Neural progenitor cell (in vitro differentiated cells): ENCODE data around the gene CT83.

ENCODE experiments used
- EZH2 ChIP-seq: fragments of 200-600 bp; sonication (generic); IDR thresholded peaks from 2 replicates; pipeline ENCODE4 v1.6.1; 2017; ENCODE audit warnings: antibody characterized with exemption, mild to moderate bottlenecking, moderate library complexity
- TF ChIP-seq, protein P1 (sequence below): fragments of 200-600 bp; sonication (generic); IDR thresholded peaks from 2 replicates; pipeline ENCODE4 v1.5.1; 2017; ENCODE audit warnings: antibody characterized with exemption, mild to moderate bottlenecking

DNA sequence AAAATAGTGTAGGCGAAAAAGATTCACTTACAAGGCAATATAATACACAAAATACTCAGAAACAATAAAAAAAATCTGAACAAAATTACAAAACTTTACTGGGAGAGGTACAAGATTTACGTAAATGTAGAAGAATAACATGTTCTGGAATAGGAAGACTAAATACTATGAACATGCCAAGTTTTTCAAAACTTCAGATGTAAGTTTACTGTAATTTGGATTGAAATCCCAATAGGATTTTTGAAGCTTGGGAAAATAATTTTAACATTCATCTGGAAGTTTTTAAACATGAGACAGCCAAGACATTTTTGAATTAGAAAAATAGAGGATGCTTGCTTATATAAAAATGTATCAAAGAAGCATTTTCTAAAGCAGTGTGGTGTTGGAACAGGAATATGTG lies 30.5 kb upstream of the CT83 start:
- TF ChIP-seq, protein P1, sequence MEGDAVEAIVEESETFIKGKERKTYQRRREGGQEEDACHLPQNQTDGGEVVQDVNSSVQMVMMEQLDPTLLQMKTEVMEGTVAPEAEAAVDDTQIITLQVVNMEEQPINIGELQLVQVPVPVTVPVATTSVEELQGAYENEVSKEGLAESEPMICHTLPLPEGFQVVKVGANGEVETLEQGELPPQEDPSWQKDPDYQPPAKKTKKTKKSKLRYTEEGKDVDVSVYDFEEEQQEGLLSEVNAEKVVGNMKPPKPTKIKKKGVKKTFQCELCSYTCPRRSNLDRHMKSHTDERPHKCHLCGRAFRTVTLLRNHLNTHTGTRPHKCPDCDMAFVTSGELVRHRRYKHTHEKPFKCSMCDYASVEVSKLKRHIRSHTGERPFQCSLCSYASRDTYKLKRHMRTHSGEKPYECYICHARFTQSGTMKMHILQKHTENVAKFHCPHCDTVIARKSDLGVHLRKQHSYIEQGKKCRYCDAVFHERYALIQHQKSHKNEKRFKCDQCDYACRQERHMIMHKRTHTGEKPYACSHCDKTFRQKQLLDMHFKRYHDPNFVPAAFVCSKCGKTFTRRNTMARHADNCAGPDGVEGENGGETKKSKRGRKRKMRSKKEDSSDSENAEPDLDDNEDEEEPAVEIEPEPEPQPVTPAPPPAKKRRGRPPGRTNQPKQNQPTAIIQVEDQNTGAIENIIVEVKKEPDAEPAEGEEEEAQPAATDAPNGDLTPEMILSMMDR: no peak
- no peak for TF ChIP-seq EZH2
